IPS DF 19.7 (cell line): Measurements from ENCODE around the gene CIZ1.

Source experiments
- DNase-seq: peaks from one replicate; pipeline ENCODE4 v3.0.0-alpha.2; 2013; ENCODE audit warnings: low read depth, low spot score

Gene CIZ1

DNA sequence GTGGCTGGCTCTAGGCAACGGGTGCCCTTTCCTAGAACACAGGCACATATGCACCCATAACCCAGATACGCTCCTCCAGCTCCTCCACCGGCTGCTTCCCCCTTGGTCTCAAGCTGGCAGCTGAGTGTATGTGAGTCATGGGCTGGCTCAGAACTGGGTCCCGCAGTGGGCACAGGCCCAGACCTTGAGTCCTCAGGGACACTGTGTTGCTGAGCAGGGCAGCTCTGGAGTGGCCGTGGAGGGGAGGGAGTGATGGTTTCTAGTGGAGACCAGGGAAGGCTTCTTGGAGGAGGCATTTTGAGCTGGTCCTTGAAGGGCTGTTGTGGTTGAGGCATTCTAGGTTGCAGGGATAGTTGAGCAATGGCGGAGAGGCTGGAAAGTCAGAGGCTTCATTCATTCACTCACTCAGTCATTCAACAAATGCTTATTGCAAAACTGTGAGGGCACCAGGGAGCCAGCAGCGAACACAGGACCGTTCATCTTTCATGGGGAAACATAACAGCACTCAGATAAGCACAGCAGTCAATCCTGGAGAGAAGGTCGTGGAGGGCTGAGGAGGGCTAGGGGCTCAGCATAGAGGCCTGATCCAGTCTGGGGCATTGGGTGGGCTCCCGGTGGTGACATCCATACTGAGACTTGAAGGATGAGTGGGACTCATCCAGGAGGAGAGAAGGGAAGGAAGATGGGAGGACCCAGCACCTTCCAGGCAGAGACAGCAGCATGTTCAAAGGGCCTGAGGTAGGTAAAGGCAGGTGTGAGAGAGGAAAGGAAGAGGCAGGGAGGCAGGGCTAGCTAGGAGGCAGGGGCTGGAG lies 29.0 kb downstream of the CIZ1 start:
- DNase-seq = no peak

DNA sequence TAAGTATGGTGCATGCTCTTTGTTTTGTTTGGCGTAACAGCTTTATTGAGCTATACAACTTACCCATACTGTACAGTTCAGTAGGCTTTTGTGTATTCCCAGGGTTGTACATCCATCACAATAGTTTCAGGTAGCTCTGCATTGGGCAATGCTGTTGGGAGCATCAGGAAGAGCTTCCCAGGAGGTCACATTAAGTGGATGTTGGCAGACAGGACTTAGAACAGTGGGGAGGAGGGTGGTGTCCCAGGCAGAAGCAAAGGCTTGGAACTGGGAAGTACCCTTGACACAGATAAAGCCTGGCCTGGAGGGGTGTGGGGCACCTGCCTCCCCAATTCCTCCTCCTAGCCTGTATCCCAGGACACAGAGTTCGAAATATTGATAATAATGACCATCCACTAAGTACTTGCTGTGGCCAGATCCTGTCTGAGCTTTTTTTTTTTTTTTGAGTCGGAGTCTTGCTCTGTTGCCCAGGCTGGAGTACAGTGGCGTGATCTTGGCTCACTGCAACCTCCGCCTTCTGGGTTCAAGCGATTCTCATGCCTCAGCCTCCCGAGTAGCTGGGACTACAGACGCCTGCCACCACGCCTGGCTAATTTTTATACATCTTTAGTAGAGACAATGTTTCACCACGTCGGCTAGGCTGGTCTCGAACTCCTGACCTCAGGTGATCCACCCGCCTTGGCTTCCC lies 30.0 kb downstream of the CIZ1 start:
- DNase-seq = no peak

DNA sequence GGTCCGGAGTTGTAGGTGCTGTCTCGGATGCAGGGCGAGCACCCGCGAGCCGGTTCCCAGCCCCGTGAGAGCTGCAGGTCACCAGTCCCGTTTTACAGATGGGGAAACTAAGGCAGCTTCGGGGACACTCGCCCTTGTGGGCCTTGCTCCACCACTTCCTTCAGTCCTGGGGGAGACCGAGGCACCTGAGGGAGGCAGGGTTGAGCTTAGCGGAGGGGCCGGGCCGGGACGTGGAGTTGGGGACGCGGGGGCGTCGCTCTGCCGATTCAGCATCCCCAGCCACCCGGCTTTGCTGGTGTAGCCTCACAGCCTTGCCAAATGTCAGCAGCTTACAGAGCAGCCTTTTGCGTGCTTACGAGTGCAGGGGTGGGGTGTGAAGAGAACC lies 30.8 kb downstream of the CIZ1 start:
- DNase-seq = no peak

DNA sequence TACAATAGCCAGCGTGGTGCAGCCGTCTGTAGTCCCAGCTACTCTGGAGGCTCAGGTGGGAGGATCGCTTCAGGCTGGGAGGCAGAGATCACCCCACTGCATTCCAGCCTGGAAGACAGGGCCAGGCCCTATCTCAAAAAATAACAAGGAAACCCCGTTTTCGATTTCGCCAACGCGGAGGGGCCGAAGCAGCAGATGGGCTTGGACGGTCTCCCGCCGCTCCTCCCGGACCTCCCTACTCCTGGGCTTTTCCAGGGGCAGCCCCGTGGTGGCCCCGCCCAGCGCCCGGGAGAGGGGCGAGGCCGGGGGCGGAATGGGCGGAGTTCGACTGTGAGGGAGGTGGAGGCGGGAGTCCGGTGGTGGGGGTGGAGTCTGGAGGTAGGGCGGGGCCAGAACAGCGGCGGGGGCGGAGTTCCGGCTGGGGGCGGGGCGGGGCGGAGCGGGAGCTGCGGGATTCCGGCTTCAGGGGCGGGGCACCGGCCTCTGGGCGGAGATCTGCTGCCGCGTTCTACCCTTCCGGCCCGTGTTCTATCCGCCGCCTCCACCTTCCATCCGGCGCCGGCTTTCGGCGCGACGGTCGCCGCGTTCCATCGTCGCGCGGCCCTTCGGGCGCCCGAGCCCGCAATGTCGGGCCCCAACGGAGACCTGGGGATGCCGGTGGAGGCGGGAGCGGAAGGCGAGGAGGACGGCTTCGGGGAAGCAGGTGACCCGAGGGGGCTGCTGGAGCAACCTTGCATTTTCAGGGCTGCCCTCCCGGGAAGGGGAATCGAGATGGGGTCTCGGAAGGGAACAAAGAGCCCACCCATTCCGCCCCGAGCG lies 31.4 kb downstream of the CIZ1 start, which contains the start of gene BBLN:
TSS of gene BBLN (plus strand) at position 482 of the 819 bp plus-strand sequence. CDS start at position 625, 143 bp downstream.
- DNase-seq = no peak

DNA sequence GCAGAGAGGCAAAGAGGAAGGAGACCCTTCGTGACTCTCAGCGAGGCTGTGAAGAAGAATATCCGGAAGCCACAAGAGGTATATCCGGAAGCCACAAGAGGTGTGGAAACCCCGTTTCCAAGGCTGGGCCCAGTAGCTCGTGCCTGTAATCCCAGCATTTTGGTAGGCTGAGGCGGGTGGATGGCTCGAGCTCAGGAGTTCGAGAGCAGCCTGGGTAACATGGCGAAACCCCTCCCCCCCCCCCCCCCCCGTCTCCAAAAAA lies 31.9 kb downstream of the CIZ1 start:
- DNase-seq = no peak

DNA sequence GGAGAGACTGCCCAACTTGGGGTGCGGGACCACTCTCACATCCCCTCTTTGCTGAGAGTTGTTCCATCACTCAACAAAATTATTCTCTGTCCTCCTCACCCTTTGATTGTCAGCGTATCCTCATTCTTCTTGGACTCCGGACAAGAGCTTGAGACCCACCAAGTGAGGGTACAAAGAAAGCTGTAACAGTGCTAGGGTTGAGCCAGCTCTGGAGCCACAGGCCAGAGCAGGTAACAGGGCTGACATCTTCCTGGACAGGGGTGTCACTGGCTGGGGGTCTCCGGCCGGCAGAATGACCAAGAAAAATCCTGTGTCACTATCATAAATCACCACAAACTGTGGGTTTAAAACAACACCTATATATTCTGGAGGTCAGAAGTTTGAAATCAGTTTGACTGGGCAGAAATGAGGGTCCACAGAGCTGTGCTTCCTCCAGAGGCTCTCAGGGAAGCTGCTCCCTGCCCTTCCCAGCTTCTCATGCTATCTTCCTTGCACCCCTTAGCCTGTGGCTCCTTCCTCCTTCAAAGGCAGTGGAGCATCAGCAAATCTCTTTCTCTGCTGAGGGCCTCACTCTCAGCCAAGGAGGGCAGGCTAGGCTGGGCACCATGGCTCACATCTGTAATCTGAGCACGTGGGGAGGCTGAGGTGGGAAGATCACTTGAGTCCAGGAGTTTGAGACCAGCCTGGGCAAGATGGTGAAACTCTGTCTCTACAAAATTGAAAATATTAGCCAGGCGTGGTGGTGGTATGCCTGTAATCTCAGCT lies 35.5 kb downstream of the CIZ1 start:
- no peak for DNase-seq

DNA sequence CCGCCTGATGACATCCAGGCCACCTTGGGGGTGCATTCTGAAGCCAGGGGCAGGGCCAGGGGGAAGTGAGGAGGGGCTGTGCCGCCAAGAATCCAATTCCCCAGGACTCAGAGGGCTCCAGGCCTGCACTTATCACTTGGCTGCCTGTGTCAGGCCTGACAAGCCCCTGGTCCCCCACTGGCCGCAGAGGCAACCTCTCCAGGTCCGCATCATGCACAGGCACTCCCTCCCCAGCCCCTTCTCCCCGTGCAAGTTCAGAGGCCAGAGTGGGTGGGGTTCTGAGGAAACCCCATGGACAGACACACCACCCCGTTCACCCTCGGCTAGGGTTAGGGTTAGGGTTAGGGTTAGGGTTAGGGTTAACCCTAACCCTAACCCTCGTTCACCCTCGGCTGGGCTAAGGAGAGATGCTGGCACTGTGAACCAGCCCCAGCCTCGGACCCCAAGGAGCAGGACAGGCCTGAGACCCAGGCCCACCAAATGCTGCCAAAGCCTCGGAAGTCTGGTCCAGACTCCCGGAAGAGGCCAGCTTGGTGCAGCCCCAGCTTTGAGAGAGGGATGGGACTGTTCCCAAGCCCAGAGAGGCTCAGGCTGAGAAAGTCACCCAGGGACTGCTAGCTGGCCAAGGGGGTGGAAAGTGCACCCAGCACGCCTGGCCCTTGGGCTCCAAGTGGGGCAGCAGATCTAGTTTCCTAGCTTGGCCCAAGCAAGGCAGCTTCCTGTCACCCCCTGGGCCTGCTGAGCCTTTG lies 37.3 kb downstream of the CIZ1 start:
- no peak for DNase-seq

DNA sequence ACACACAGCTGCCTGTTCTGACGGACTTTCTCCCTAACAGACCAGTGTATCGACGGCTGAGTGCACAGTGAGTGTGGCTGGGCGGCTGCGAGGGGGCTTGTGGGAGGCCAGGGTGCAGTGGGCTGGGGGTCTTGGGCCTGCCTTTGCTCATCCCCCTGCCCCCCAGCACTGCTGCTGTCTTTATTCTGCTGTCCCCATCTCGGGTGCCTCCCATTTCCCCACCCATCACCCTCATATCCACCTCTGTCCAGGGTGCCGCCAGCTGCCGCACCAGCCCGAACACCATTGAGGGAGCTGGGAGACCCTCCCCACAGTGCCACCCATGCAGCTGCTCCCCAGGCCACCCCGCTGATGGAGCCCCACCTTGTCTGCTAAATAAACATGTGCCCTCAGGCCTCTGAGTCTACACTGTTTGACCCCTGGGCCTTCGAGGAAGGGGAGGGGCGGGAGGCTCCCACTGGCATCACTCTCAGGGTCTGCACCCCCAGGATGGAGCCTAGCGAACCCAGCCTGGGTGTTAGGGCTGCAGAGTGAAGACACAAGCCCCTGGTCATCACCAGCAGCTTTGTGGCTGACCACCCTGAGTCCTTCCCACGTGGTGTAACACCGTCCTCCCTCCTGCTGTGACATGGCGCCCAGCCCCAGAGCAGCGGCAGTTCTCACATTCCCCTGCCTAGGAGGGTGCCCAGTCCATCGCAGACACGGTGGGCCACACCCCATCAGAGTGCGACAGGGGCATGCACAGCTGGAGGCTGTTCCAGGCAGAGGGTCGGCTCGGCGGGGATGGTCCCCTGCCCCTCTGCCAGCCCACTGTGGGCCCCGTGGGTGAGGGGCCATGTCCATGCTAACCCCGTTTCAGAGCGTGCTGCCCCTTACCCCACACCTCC lies 38.1 kb downstream of the CIZ1 start:
- no peak for DNase-seq

DNA sequence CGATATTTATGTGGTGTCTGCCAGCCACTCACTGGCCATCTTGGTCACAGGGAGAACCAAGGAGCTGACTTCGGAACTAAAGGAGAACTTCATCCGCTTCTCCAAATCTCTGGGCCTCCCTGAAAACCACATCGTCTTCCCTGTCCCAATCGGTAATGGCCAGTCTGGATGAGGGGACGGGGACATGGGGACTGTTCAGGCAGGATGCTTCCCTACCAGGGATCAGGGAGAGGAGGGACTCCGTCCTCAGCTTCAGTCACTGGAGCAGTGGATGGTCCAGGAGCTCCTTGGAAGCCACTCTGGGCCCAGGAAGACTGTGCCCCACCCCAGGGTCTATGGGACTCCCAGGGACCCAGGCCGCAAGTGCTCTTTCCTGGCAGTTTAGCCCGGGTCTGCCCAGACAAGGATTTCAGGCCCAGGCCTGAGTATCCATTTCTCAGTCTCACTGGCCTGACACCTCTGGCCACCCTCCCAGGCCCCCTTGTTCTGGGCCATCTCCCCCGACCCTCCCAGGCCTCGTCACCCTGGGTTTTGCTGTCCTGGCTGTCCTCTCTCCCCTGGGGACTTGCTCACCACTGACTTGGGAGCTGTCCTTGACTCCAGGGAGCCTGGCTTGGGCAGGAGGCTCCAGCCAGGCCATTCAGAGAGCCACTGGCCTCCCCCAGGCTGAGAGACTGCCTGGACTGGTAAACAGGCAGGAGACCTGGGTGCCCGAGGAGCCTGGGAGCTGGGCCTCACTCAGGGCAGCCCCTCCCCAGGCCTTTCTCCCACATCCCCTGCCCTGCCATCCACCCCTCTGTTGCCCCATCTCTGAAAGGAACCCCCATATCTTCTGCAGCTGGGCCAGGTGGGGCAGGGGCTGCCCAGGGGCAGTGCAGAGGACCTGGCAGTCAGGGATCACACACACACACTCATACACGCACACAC lies 39.0 kb downstream of the CIZ1 start:
- DNase-seq = no peak

DNA sequence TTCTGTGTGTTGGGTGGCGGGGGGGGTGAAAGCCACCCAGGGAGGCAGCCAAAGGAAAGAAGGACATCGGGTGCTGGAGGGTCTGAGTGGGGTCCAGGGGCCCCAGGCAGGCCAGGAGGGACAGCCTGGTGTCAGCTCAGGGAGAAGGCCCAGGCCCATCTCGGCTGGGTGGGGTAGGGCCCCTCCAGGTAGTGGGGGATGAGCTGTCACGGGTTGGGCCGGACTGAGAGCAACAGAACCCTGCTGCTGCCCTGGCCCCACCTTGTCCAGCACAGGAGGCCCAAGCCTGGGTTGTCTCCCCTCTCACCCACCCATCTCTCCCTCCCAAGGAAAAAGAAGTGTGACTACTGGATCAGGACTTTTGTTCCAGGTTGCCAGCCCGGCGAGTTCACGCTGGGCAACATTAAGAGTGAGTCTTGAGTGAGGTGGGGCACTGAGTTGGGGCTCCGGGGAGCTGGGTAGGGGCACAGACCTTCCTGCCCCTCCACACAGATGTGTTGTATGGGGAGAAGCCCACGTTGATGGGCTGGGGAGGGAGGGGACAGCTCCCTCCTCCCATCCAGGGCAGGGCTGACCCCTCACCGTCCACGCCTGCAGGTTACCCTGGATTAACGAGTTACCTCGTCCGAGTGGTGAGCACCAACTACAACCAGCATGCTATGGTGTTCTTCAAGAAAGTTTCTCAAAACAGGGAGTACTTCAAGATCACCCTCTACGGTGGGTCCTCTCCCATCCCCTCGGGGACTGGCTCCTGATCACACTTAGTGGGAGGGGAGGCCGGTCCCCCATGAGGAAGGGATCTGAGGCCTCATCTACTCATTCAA lies 39.9 kb downstream of the CIZ1 start:
- no peak for DNase-seq

DNA sequence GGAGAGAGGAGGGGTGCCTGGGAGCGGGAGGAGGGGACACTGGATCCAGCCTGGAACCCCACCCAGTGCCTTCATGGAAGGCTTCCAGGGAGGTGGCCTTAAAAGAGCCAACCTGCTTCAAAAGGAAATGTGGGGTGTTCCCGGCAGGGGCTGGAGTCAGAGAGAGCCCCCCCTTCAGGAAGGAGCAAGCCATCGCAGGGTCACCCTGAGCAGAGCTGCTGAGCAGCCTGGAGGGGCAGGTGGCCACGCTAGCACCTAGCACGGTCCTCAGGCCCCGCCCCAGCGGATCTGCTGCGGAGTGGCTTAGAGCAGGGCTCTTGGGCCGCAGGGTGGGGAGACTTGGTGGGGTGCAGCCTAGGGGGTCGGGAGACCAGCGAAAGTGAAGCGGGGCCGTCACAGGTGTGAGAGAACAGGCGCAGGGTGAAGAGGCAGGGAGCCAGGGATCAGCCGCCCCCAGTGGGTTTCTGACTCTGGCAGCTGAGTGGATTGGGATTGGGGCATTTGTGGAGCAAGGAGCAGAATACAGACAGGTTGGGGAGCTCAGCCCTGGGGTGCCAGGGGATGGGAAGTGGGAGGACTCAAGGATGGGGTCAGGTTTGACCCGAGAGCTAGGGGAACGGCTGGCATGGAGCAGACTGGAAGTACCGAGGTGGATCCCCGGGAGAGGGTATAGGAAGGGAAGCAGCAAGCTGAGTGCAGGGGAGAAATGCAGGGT lies 40.6 kb downstream of the CIZ1 start:
- no peak for DNase-seq

DNA sequence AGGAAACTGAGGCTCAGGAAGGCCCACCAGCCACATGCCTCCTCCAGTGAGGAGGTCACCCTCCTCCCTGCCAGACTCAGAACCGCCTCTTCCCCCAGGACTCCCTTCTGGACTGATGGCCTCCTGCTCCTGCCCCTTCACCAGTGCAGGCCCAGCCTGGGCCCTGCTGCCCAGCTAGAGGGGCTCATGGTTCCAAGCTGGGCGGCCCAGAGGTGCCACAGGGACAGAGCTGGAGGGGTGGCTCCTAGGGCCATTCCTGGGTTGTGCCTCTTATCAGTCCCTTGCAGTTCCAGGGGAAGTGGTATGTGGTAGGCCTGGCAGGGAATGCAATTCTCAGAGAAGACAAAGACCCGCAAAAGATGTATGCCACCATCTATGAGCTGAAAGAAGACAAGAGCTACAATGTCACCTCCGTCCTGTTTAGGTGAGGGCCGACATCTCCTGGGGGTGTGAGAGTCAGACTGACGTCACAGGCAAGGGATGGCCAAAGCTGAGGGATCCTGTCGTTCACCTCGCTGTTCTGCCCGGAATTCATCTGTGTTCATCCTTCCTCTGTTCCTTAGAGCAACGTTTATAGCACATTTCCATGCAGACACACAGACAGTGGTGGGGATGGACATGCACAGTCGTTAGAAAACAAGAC lies 41.3 kb downstream of the CIZ1 start:
- DNase-seq = no peak

DNA sequence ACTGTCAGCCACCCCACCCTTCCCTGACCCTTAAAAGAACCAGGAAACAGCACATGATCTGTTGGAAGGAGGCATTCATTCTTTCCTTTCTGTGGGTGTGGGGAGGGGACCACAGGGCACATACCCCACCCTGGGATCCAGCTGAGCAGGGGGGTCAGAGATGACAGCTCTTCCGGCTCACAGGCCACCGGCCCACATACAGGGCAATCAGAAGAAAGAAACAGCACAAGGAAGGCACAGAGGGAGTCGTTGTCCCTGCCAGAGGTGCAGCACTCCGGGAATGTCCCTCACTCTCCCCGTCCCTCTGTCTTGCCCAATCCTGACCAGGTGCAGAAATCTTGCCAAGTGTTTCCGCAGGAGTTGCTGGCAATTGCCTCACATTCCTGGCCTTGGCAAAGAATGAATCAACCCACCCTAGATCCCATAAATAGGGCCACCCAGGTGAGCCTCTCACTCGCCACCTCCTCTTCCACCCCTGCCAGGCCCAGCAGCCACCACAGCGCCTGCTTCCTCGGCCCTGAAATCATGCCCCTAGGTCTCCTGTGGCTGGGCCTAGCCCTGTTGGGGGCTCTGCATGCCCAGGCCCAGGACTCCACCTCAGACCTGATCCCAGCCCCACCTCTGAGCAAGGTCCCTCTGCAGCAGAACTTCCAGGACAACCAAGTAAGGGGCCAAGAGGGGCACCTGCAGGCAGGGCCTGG lies 42.2 kb downstream of the CIZ1 start, which contains the start of gene LCN2:
TSS of gene LCN2 (plus strand) at position 453 of the 701 bp plus-strand sequence. CDS start at position 526, 73 bp downstream.
- no peak for DNase-seq

DNA sequence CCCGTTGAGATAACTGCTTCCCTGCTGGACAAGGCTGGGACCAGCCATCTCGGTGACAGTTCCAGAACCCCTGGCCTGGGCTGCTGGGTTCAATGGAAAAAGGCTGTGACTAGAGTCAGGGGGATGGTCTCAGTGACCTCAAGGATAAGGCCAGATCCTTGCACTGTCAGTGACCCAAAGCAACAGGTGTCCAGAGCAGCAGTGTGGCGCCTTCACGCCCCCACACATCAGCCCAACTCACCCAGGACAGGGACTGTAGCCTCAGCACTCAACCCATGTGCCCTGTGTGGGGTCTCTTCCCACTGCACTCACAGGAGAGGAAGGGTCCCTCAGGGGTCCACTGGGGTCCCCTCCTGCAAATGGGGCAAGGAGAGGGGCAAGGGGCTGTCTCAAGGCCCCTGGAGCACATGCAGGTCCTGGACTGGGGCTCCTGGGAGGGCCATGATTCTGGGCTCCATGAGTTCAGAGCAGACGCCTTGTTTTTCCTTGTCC lies 42.8 kb downstream of the CIZ1 start:
- no peak for DNase-seq

DNA sequence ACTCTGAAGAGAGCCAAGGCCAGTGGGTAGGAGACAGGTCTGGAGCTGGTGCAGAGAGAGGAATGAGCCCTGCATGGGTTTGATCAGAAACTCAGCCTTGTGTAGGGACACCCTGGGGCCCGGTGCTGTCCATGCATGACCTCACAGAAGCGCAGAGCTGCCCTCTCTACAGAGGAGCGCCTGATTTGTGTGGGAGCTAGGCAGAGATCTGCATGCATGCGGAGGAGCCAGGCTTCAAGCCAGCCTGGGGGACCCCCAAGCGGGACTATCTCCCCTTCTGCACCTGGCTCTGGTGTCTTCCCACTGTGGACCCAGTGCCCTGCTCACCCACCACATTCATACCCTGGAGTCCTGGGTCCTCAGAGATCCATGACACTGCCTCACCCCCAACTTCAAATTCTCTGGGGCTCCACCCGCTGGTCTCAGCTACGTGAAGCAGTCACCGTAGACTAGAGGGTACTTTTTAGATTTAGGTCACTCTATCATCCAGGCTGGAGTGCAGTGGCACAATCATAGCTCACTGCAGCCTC lies 44.7 kb downstream of the CIZ1 start:
- no peak for DNase-seq

DNA sequence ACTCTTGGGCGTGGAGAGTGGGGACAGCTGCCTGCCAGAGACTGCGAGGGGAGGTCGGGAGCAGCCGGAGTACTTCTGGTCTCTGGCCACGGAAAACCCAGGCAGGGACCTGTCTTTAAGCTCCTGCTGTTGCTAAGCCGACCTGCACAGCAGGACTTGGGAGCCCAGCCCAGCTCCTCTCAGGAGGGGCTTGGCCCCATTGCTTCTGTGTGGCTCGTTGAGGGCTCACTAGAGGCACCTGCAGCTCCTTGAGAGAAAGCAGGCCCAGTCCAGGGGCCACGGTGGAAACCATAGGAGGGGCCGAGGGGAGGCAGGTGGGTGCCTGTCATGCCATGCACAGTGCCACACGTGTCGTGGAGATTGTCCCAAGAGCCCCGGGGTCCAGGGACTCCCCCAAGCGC lies 45.4 kb downstream of the CIZ1 start:
- DNase-seq = no peak
